Measurements from ENCODE around the gene SLC2A6.

SLC2A6 gene

GRCh38 chr9:133430244-133430643, 48.7 kb downstream of the SLC2A6 start:
- no peak for DNase-seq

- DNase-seq = no peak
Observed at GRCh38 chr9:133429641-133430161, 49.2 kb downstream of the SLC2A6 start.

- DNase-seq = no peak
Observed at GRCh38 chr9:133429214-133429613, 49.7 kb downstream of the SLC2A6 start.

- peak in 1 of 2 experiments; percentile 65 for DNase-seq
Observed at GRCh38 chr9:133428617-133429101, 50.2 kb downstream of the SLC2A6 start.

- no peak for DNase-seq
Observed at GRCh38 chr9:133427658-133428348, 51.1 kb downstream of the SLC2A6 start.

- DNase-seq = no peak
Observed at GRCh38 chr9:133426011-133426410, 52.9 kb downstream of the SLC2A6 start.

- DNase-seq = no peak
Observed at GRCh38 chr9:133425049-133425632, 53.8 kb downstream of the SLC2A6 start.

GRCh38 chr9:133424187-133424586, 54.7 kb downstream of the SLC2A6 start:
- DNase-seq = no peak

- DNase-seq = no peak
Observed at GRCh38 chr9:133423216-133423615, 55.7 kb downstream of the SLC2A6 start.

GRCh38 chr9:133421615-133422542, 57.0 kb downstream of the SLC2A6 start, which contains the start of gene ADAMTS13:
Gene ADAMTS13, plus strand, starts transcription at chr9:133422367. Its CDS starts 77 bp downstream, at chr9:133422444.
- DNase-seq = peak in 1 of 2 experiments; percentile 37

All from SW 1271 (cell line).